Measurements from ENCODE around the gene REV3L. TPM values are rescaled to one million over a fixed set of nuclear protein-coding genes. Genes with fewer than 3 reads are reported as not detected.

Gene REV3L
- total RNA-seq, 1 experiment from 2014 or later: 5.7 TPM

DNA sequence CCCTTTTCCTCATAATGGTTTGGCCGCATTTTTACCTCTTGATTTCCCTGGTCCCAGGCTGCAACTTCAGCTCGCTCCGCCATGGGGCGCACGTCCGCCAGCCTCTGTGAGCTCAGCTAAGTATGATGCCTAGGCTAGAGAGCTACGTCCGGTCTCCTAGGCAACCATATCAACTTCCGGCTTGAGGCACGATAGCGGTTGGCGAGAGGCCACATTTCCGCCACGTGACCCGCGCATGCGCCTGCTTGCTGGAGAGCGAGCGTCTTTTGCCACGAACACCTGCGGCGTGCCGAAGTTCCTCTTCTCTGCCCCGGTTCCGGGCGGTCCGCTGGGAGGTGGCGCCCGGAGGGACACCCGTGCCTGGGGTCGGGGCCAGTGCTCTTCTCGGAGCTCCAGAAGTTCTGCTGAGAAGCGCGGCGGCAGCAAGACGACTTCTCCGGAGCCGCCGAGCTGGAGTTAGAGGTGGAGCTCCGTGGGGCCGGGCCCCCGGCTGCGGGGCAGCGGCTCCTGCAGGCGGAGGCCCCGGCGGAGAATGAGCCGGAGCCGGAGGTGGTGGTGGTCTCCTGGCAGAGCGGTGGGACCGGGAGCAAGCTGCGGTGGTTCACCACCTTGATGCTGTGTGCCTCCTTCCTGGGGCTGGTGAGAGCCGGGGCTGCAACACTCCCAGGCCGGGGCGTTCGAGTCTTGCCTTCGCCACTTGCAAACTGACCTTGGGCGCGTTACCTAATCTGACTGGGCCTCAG lies 223.8 kb downstream of the REV3L start (continued):
- TF ChIP-seq, protein P1, sequence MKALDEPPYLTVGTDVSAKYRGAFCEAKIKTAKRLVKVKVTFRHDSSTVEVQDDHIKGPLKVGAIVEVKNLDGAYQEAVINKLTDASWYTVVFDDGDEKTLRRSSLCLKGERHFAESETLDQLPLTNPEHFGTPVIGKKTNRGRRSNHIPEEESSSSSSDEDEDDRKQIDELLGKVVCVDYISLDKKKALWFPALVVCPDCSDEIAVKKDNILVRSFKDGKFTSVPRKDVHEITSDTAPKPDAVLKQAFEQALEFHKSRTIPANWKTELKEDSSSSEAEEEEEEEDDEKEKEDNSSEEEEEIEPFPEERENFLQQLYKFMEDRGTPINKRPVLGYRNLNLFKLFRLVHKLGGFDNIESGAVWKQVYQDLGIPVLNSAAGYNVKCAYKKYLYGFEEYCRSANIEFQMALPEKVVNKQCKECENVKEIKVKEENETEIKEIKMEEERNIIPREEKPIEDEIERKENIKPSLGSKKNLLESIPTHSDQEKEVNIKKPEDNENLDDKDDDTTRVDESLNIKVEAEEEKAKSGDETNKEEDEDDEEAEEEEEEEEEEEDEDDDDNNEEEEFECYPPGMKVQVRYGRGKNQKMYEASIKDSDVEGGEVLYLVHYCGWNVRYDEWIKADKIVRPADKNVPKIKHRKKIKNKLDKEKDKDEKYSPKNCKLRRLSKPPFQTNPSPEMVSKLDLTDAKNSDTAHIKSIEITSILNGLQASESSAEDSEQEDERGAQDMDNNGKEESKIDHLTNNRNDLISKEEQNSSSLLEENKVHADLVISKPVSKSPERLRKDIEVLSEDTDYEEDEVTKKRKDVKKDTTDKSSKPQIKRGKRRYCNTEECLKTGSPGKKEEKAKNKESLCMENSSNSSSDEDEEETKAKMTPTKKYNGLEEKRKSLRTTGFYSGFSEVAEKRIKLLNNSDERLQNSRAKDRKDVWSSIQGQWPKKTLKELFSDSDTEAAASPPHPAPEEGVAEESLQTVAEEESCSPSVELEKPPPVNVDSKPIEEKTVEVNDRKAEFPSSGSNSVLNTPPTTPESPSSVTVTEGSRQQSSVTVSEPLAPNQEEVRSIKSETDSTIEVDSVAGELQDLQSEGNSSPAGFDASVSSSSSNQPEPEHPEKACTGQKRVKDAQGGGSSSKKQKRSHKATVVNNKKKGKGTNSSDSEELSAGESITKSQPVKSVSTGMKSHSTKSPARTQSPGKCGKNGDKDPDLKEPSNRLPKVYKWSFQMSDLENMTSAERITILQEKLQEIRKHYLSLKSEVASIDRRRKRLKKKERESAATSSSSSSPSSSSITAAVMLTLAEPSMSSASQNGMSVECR (CRISPR knock-in tag; IDR thresholded peaks at IDR 0.05; ENCODE audit: borderline replicate concordance): peak; percentile 85; the same call in 1 of the 2 replicates
- TF ChIP-seq GABPB1 (CRISPR knock-in tag; IDR thresholded peaks at IDR 0.05) (peak; percentile 83), GTF2I (CRISPR knock-in tag; conservative IDR thresholded peaks at IDR 0.05) (no peak; the same call in 1 of the 2 replicates), NR1H2 (CRISPR knock-in tag; IDR thresholded peaks at IDR 0.05) (no peak), KAT7 (CRISPR knock-in tag; IDR thresholded peaks at IDR 0.05; ENCODE audit: borderline replicate concordance) (no peak), ZNF121 (CRISPR knock-in tag; IDR thresholded peaks at IDR 0.05) (no peak), ELF4 (CRISPR knock-in tag; IDR thresholded peaks at IDR 0.05; ENCODE audit: low read depth) (no peak), ZNF396 (CRISPR knock-in tag; IDR thresholded peaks at IDR 0.05; ENCODE audit: borderline replicate concordance) (no peak), CBFB (CRISPR knock-in tag; IDR thresholded peaks at IDR 0.05; ENCODE audit: low read depth) (no peak), CREM (CRISPR knock-in tag; IDR thresholded peaks at IDR 0.05) (peak; percentile 76)
- TF ChIP-seq, protein P2, sequence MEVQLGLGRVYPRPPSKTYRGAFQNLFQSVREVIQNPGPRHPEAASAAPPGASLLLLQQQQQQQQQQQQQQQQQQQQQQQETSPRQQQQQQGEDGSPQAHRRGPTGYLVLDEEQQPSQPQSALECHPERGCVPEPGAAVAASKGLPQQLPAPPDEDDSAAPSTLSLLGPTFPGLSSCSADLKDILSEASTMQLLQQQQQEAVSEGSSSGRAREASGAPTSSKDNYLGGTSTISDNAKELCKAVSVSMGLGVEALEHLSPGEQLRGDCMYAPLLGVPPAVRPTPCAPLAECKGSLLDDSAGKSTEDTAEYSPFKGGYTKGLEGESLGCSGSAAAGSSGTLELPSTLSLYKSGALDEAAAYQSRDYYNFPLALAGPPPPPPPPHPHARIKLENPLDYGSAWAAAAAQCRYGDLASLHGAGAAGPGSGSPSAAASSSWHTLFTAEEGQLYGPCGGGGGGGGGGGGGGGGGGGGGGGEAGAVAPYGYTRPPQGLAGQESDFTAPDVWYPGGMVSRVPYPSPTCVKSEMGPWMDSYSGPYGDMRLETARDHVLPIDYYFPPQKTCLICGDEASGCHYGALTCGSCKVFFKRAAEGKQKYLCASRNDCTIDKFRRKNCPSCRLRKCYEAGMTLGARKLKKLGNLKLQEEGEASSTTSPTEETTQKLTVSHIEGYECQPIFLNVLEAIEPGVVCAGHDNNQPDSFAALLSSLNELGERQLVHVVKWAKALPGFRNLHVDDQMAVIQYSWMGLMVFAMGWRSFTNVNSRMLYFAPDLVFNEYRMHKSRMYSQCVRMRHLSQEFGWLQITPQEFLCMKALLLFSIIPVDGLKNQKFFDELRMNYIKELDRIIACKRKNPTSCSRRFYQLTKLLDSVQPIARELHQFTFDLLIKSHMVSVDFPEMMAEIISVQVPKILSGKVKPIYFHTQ (CRISPR knock-in tag; IDR thresholded peaks at IDR 0.05): no peak
- TF ChIP-seq, protein P3, sequence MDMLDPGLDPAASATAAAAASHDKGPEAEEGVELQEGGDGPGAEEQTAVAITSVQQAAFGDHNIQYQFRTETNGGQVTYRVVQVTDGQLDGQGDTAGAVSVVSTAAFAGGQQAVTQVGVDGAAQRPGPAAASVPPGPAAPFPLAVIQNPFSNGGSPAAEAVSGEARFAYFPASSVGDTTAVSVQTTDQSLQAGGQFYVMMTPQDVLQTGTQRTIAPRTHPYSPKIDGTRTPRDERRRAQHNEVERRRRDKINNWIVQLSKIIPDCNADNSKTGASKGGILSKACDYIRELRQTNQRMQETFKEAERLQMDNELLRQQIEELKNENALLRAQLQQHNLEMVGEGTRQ (CRISPR knock-in tag; IDR thresholded peaks at IDR 0.05): peak; percentile 99
- TF ChIP-seq, protein P4, sequence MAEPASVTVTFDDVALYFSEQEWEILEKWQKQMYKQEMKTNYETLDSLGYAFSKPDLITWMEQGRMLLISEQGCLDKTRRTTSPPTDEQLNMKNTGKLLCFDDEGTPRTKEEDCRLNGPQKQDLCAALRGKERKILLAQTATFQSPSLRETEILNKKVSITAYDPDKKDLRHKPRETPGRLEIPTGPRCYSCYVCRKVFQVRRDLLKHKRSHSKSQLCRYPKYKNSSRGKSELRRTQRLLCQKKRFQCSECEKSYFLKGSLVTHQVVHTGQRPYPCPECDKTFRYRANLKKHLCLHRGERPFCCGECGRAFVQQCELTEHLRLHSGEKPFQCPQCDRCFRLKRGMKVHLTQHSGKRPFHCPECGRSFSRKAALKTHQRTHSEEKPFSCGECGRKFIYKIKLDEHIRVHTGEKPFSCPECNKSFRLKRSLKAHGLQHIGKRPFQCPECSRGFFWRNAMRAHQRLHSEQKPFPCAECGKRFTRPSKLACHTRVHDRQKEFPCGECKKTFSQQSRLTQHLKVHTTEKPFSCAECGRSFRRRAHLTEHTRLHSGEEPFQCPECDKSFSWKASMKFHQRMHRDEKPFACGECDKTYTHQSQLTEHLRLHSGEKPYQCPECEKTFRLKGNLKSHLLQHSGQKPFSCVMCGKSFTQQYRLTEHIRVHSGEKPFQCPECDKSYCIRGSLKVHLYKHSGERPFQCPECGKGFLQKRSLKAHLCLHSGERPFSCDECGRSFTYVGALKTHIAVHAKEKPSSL (CRISPR knock-in tag; conservative IDR thresholded peaks at IDR 0.05): no peak

DNA sequence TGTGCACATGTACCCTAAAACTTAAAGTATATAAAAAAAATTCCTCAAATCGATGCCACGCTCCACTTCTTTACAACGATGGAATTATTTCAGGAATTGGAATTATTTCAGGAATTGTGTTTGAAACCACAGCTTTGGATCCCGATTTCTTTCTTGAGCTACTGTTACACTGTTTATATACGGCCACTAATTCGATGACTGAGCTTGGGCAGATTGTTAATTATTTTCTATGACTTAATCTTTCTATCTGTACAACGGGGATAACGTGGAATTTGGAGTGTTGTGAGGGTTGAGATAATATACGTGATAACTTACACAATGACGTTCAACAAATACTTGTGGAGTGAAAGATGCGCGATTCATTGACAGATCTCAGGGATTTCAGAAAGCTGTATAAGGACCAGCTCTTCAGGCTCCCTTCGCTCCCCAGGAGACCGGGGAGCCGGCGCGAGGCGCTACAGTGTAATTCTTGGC lies 224.4 kb downstream of the REV3L start:
- peaks cover 48% of the 10 kb centered on the region for H3K4me1 Mint-ChIP-seq
- POLR2A ChIA-PET: interaction anchor here (0.7 to 1.3 kb wide), 3 partner anchors 153 to 384 kb away, joined by 3 to 4 read pairs (median 3); partner anchors contain the start of gene AMD1
- peaks cover 4% of the 10 kb centered on the region for H3K36me3 Mint-ChIP-seq
- peaks cover 18% of the 10 kb centered on the region for H3K27me3 Mint-ChIP-seq (ENCODE audit: low read depth)
- peak overlapping the region; percentile 33 for H3K27ac Mint-ChIP-seq
- no peaks in the 10 kb centered on the region for H3K9me3 Mint-ChIP-seq
- CTCF ChIA-PET: interaction anchor here (0.6 to 2.0 kb wide), 68 partner anchors 8 to 828 kb away, joined by 3 to 39 read pairs (median 4); partner anchors contain the start of genes CDK19, FAM229B, REV3L and TRAF3IP2
- ATAC-seq (no peak), DNase-seq (ENCODE audit: low spot score) (no peak)
- H3K4me3 Mint-ChIP-seq: peak overlapping the region; percentile 74
- TF ChIP-seq JAZF1 (CRISPR knock-in tag; IDR thresholded peaks at IDR 0.05) (no peak), TEAD4 (CRISPR knock-in tag; IDR thresholded peaks at IDR 0.05) (no peak), CREB1 (CRISPR knock-in tag; IDR thresholded peaks at IDR 0.05) (no peak), ZNF219 (CRISPR knock-in tag; IDR thresholded peaks at IDR 0.05; ENCODE audit: borderline replicate concordance) (no peak), ZBTB21 (CRISPR knock-in tag; IDR thresholded peaks at IDR 0.05; ENCODE audit: borderline replicate concordance) (no peak)
- TF ChIP-seq, protein P5, sequence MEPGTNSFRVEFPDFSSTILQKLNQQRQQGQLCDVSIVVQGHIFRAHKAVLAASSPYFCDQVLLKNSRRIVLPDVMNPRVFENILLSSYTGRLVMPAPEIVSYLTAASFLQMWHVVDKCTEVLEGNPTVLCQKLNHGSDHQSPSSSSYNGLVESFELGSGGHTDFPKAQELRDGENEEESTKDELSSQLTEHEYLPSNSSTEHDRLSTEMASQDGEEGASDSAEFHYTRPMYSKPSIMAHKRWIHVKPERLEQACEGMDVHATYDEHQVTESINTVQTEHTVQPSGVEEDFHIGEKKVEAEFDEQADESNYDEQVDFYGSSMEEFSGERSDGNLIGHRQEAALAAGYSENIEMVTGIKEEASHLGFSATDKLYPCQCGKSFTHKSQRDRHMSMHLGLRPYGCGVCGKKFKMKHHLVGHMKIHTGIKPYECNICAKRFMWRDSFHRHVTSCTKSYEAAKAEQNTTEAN (CRISPR knock-in tag; IDR thresholded peaks at IDR 0.05): no peak
- TF ChIP-seq, protein P6, sequence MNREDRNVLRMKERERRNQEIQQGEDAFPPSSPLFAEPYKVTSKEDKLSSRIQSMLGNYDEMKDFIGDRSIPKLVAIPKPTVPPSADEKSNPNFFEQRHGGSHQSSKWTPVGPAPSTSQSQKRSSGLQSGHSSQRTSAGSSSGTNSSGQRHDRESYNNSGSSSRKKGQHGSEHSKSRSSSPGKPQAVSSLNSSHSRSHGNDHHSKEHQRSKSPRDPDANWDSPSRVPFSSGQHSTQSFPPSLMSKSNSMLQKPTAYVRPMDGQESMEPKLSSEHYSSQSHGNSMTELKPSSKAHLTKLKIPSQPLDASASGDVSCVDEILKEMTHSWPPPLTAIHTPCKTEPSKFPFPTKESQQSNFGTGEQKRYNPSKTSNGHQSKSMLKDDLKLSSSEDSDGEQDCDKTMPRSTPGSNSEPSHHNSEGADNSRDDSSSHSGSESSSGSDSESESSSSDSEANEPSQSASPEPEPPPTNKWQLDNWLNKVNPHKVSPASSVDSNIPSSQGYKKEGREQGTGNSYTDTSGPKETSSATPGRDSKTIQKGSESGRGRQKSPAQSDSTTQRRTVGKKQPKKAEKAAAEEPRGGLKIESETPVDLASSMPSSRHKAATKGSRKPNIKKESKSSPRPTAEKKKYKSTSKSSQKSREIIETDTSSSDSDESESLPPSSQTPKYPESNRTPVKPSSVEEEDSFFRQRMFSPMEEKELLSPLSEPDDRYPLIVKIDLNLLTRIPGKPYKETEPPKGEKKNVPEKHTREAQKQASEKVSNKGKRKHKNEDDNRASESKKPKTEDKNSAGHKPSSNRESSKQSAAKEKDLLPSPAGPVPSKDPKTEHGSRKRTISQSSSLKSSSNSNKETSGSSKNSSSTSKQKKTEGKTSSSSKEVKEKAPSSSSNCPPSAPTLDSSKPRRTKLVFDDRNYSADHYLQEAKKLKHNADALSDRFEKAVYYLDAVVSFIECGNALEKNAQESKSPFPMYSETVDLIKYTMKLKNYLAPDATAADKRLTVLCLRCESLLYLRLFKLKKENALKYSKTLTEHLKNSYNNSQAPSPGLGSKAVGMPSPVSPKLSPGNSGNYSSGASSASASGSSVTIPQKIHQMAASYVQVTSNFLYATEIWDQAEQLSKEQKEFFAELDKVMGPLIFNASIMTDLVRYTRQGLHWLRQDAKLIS (CRISPR knock-in tag; IDR thresholded peaks at IDR 0.05; ENCODE audit: borderline replicate concordance): no peak

Data from WTC11 (cell line).